ENCODE results near the gene LMAN2. TPM values are rescaled to one million over a fixed set of nuclear protein-coding genes. Genes with fewer than 3 reads are reported as not detected.
"Not testable (repeated sequence)": the region's sequence is repeated elsewhere in the genome, so short reads cannot be mapped to it uniquely, and the experiment has no call there.

Gene LMAN2
- total RNA-seq, 4 donors from 2014 or later: 144 to 179 (median 154) TPM

- TF ChIP-seq EP300 (IDR thresholded peaks at IDR 0.05) (no peak), CTCF (IDR thresholded peaks at IDR 0.05) (no peak), POLR2A (IDR thresholded peaks at IDR 0.05) (no peak)
- no peaks in the 10 kb centered on the region for H3K9me3 ChIP-seq
- H3K27me3 ChIP-seq: peaks cover 0 to 29% of the 10 kb centered on the region in 2 donors
- no peak overlapping the region for H3K27ac ChIP-seq
- DNase-seq (ENCODE audit: low spot score in 2 of 2): no peak
- 91 to 94% methylated on average over 6 of the region's 6 CpGs for WGBS, 2 donors
- no peaks in the 10 kb centered on the region for H3K4me1 ChIP-seq
- H3K4me3 ChIP-seq: no peak overlapping the region
- no peaks in the 10 kb centered on the region for H3K36me3 ChIP-seq
These were observed 29.3 kb upstream of the LMAN2 start for GRCh38 chr5:177380805-177381126.

DNA sequence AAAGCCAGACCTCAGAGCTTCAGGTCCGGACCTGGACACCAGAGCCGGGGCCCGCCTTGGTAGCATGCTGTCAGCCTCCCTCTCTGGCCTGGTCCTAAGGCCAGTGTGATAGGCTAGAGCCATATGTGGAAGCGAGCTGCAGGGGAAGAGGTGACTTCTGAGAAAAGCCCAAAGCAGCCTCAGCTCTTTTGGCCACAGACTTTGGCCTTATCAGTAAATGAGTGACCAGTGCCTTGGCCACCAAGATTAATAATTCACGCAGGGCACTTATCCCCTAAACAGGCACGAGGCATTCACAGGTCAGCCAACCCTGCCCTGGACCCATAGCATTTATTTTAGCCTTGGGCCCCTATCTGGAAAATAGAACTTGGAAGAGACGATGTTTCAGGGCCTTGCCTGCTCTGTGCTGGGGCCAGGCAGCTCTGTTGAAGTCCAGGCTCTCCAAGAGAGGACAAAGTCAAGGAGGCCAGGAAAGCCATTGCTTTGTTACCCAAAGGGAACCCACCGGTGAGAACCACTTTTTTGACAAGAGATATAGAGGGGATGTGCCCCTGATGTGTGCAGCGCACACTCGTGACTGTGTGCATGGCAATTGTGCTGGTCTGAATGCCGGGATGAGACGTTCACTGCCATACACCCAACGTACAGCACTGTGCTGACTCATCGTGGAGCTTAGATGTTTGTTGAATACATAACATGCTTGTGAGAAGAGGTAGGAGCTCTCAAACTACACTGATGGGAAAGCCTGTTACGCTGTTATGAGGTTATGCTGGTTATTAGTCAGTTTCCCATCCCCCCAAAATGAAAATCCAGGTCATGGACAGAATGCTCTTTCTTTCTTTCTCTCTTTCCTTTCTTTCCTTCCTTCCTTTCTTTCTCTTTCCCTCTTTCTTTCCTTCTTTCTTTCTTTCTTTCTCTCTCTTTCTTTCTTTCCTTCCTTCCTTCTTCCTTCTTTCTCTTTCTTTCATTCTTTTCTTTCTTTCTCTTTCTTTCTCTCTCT is 27.7 kb upstream of the LMAN2 start:
- Histone ChIP-seq H3K4me1 (no peaks in the 10 kb centered on the region), H3K27ac (no peak overlapping the region), H3K27me3 (peaks cover 0 to 16% of the 10 kb centered on the region in 2 donors), H3K36me3 (no peaks in the 10 kb centered on the region), H3K4me3 (no peak overlapping the region), H3K9me3 (no peaks in the 10 kb centered on the region)
- TF ChIP-seq POLR2A (IDR thresholded peaks at IDR 0.05) (no peak), CTCF (IDR thresholded peaks at IDR 0.05) (no peak), EP300 (IDR thresholded peaks at IDR 0.05) (no peak)
- 76 to 78% methylated on average over 15 of the region's 15 CpGs for WGBS, 2 donors
- DNase-seq (ENCODE audit: low spot score in 2 of 2): no peak

DNA sequence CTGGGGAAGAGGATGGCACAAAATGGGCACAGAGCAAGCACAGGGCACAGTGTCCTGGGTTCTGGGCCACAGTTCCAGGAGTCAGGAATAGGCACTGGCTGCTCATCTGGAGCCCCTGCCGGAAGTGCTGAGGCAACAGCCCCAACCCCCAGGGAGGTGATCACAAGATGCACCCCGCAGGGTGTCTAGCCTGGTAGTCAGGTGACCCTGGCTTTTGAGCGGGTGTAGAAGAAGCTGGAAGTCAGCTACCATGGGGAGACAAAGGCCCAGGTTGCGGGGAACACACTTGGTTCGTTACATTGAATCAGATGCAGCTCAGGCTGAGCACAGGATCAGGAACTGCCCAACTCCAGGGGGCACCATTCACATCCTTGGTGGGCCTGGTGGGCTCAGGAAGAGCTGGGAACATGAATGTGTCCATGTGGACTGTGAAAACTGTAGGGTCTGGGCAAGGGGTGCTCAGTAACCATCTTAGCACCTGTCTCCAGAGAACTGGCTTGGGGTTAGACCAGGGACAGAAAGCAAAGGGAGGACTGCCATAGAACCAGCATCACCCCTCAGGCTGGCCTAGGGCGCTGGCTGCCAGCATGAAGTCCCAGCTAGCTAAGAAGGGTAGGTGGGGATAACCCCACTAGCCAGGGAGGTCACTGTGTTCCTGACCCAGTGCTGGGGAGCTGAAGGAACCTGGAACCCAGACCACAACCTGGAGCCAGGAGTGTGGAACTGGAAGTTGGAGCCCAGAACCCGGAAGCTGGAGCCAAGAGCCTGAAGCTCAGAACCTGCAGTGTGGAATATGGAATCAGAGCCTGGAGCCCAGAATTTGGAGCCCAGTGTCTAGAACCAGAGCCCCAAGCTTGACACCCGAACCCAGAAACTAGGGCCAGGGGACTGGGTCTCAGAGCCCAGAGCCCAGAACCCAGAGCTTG is 26.6 kb upstream of the LMAN2 start:
- no peaks in the 10 kb centered on the region for H3K4me1 ChIP-seq
- H3K27ac ChIP-seq: no peak overlapping the region
- 85 to 92% methylated on average over 5 to 8 of the region's 8 CpGs for WGBS, 2 donors
- no peaks in the 10 kb centered on the region for H3K9me3 ChIP-seq
- no peak for DNase-seq (ENCODE audit: low spot score in 2 of 2)
- no peak for TF ChIP-seq EP300 (IDR thresholded peaks at IDR 0.05)
- no peak for TF ChIP-seq CTCF (IDR thresholded peaks at IDR 0.05)
- TF ChIP-seq POLR2A (IDR thresholded peaks at IDR 0.05): no peak
- H3K36me3 ChIP-seq: no peaks in the 10 kb centered on the region
- peaks cover 0 to 16% of the 10 kb centered on the region in 2 donors for H3K27me3 ChIP-seq
- H3K4me3 ChIP-seq: no peak overlapping the region

DNA sequence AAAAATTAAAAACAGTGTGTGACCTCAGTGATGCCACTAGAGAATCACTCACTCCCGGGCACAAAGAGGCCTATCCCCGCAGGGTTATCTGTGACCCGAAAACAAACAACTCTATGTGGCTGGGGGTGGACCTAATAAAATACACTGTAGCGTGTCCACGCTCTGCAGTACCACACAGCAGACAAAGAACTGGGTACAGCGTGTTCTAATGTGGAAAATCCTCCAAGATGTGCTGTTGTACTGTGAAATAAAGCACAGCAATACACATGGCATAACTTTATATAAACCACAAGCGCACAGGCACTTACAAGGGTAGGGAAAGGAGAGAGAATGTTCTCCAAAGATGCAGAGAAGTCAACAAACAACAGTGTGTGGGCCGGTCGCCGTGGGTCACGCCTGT is 24.6 kb upstream of the LMAN2 start:
- H3K36me3 ChIP-seq: no peaks in the 10 kb centered on the region
- H3K9me3 ChIP-seq: no peaks in the 10 kb centered on the region
- WGBS, 2 donors: 70 to 72% methylated on average over 11 of the region's 11 CpGs
- TF ChIP-seq EP300 (IDR thresholded peaks at IDR 0.05): no peak
- TF ChIP-seq POLR2A (IDR thresholded peaks at IDR 0.05): no peak
- TF ChIP-seq CTCF (IDR thresholded peaks at IDR 0.05): no peak
- H3K4me3 ChIP-seq: no peak overlapping the region
- peaks cover 0 to 8% of the 10 kb centered on the region in 2 donors for H3K27me3 ChIP-seq
- H3K4me1 ChIP-seq: peaks cover 0 to 13% (median 4%) of the 10 kb centered on the region in 4 donors
- no peak overlapping the region for H3K27ac ChIP-seq
- no peak for DNase-seq (ENCODE audit: low spot score in 2 of 2)

- WGBS, 2 donors: 72 to 78% methylated on average over 5 of the region's 5 CpGs
- H3K4me3 ChIP-seq; H3K27me3 ChIP-seq; H3K36me3 ChIP-seq; H3K27ac ChIP-seq; H3K9me3 ChIP-seq; DNase-seq (ENCODE audit: low spot score in 2 of 2): not testable (repeated sequence)
- H3K4me1 ChIP-seq: peaks cover 0 to 15% (median 4%) of the 10 kb centered on the region in 4 donors
These were observed 24.0 kb upstream of the LMAN2 start for GRCh38 chr5:177375516-177375915.

Measured in tibial nerve (tissue), 4 donors.